CD4-positive, alpha-beta T cell treated with Interleukin-17A for 1 hour (primary cell): Measurements from ENCODE around the gene C16orf95.
"Not testable (repeated sequence)": the region's sequence is repeated elsewhere in the genome, so short reads cannot be mapped to it uniquely, and the experiment has no call there.

ENCODE experiments used
- DNase-seq: peaks from one replicate; pipeline ENCODE4 v3.0.0-alpha.2; 2020

C16orf95 gene

DNA sequence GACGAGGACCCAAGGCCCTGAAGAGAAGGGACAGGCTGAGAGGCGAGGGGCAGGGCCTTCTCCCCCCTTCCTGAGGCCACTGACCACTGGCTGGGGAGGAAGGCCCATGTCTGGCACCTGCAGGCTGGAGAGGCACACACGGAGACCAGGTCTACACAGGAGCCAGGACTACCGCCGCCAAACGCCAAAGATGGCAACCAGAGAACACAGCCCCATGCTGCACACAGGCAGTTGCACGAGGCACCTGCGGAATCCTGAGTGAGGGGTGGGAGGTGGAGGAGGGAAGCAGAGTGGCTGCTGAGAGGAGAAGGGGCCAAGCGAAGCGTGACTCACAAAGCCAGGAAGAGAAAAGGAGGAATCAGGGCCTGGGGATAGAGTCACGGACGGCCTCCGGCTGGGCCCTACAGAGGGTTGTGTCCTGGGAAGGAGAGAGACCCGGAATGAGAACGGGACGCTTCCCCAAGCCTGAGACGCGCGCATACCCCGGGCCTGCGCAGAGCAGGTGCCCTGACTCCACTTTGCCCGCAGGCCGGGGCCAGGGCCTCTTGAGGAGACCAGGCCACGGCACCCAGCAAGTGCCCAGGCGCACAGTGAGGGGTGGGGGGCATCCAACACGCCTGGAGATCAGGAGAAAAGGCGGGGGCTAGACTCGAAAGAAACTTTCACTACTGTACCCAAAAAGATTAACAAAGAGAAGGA is 28.7 kb upstream of the C16orf95 start:
- DNase-seq, result no peak

- peak; percentile 68 for DNase-seq
These were observed 27.9 kb upstream of the C16orf95 start for GRCh38 chr16:87344931-87345631.

GRCh38 chr16:87344165-87344930 is 27.2 kb upstream of the C16orf95 start:
- no peak for DNase-seq

- no peak for DNase-seq
These were observed 26.5 kb upstream of the C16orf95 start for GRCh38 chr16:87343753-87344050.

GRCh38 chr16:87342978-87343752 is 26.0 kb upstream of the C16orf95 start:
- no peak for DNase-seq

DNA sequence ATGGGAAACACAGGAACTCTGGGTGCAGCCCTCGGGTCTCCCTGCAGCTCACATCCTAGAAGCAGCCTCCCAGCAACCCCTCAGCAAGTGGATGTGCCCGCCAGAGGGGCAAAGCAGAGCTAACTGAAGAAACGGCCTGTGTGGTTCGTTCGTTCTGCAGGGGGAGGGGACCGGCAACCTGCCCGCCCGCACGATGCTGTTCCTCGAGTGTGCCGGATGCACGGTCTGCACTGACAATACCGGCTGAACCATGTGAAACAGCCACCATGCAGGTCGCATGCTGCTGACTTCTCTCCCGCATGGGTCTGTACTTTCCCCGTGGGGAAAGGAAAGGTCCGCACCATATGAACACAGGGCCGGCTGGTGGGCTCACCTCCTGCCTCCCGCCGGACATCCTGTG is 25.3 kb upstream of the C16orf95 start:
- DNase-seq, result no peak

DNA sequence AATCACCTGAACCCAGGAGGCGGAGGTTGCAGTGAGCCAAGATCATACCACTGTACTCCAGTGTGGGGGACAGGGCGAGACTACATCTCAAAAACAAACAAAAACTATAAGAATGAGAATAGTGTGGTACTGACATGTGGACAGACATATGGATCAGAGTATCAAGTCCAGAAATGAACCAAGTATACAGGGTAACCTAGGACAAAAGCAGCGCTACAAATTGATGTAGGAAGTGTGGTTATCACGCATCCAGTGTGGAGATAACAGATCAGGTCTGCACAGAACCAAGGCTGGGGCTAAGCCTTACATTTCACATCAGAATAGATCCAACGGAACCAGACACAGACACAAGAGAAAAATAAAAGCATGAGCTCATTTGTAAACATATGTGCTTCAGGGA is 23.0 kb upstream of the C16orf95 start:
- no peak for DNase-seq

DNA sequence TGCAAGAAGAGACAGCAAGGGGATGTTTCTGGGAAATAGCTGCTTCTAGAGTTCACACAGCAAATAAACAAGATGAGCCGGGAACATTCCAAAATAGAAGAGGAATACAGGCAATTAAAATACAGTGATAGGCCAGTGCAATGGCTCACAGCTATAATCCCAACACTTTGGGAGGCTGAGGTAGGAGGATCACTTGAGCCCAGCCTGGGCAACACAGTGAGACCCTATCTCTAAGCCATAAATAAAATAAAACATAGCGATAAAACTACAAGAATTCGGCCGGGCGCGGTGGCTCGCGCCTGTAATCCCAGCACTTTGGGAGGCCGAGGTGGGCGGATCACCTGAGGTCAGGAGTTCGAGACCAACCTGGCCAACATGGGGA is 22.5 kb upstream of the C16orf95 start:
- DNase-seq, result not testable (repeated sequence)

DNA sequence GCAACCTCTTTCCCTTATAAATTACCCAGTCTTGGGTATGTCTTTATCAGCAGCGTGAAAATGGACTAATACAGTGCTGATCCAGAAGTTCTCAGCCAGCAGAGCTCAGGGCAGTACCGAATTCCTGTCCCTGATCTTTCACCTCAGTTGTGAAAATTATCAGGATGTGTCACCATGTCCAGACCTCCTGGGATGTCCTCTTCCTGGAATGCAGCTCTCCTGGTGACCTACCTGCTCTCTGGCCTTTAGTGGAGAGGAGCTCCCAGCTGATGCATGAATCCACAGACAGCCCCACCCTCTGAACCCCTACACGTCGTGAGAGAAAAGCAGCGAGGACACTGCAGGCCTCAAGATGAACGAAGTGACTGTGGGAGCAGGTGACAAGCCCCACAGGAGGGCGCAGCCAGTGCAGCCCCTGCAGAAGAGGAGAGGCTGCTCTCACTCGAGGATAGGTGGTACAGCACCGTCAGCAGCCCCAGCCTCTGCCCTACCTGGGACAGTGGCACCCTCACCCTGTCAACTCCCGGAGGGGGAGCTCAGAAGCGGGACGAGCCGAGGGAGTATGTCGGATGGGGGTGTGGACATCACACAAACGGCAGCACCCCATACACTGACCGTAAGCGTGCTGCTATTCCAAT is 22.0 kb upstream of the C16orf95 start:
- no peak for DNase-seq

GRCh38 chr16:87338155-87338765 is 21.1 kb upstream of the C16orf95 start:
- DNase-seq, result no peak

DNA sequence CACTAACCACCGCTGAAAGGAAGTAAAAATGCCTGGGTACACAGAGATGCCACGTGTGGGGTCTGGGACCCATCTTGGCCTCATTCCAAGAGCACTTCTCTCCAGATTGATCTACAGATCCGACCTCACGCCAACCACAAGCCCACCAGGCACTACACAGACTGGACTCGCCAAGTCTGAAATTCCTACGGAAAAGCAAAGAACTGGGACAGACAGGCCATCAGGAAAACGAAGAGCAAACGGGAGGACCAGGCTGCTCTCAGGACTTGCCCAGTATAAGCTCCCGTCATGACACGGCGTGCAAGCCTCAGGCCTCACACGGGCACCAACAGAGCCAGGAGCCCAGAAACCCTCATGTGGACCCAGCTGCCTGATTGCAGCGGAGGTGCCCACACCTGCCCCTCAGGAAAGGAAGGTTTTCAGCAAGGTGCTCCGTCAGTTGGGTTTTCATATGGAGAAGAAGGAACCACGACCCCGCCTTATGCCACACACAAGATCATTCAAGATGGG is 20.1 kb upstream of the C16orf95 start:
- no peak for DNase-seq

DNA sequence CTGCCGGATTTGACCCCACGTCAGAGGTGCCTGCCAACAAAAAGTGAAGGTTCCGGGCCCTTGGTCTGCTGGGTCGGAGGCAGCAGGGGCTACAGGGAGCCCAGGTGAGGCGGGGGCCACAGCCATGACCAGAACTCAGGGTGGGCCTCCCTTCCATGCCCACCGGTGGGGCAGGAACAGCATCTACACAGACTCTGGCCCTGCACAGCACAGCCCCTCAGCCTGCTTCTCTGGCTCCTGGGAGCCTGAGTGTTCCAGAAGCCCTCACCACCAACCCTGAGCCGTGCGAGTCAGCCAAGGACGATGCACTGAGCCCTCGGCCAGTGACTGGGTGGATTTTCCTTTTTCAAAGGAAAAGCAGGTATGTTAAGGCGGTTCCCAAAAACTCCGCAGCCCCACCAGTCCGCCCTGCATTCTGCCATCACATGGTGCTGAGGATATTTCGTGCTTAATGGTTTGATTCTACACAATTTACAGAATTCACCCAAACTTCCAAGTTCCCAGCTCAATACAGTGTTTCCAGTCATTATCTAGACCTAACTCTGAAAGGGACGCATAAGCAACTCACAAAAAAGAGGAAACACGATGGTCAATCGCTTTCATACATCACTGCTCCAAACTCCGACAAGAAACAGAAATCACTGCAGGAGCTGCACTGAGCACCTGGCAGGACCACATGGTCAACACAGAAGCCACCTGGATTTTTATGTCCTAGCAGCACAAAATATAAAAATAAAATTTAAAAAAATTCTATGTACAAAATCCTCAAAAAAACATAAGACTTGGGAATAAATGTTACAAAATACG is 19.4 kb upstream of the C16orf95 start:
- DNase-seq, result no peak

DNA sequence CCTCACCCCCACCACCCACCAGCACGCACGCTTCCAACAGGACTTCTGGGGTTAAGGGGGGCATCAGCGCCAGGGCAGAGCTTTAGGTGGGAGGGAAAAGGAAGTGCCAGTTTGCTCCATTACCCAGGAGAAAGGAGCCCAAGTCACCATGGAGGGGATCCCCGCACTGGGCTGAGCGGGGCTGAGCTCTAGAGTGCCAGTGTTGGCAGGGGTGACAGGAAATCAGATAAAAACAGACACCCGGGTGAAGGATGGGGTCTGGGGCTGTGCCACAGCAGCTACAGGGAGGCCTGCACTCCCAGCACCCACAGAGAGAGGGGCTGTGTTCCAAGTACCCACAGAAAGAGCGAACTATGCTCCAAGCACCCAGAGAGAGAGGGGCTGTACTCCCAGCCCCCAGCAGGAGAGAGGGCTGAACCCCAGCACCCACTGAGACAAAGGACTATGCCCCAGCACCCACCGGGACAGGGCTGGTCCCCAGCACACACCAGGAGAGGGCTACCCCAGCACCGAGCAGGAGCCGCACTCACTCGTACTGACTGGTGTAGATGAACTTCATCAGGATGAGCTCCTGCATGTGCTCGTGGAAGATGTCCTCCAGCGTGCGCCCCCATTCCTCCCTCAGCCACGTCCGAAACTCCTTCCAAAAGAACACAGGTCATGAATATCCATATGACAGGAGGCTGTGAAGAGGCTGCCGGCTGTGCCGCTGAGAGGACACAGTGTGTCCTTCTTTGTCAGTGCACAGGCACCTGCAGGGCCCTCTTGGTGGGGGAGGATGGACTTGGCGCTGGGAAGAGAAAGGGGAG is 18.6 kb upstream of the C16orf95 start:
- no peak for DNase-seq

- DNase-seq, result no peak
These were observed 17.7 kb upstream of the C16orf95 start for GRCh38 chr16:87334651-87335624.

GRCh38 chr16:87333581-87334331 is 16.6 kb upstream of the C16orf95 start:
- no peak for DNase-seq

- DNase-seq, result no peak
These were observed 15.9 kb upstream of the C16orf95 start for GRCh38 chr16:87333101-87333500.

DNA sequence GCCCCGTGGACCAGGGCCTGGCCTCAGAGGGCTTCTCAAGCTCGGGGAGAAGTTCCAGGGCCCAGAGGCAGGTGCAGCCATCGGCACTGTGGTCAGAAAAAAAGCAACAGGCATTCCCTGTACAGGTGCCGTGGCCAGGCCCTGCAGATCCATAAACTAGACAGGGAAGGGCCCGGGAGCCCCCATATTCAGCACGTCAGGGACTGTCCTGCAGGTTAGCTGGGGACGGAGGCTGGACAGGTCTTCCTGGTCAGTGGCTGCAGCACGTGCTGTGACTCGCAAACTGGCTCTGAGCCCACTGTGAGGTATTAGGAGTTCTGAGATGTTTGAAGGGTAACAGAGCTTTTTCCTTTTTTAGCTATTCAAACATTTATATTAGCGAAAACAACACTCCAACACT is 15.0 kb upstream of the C16orf95 start:
- no peak for DNase-seq

DNA sequence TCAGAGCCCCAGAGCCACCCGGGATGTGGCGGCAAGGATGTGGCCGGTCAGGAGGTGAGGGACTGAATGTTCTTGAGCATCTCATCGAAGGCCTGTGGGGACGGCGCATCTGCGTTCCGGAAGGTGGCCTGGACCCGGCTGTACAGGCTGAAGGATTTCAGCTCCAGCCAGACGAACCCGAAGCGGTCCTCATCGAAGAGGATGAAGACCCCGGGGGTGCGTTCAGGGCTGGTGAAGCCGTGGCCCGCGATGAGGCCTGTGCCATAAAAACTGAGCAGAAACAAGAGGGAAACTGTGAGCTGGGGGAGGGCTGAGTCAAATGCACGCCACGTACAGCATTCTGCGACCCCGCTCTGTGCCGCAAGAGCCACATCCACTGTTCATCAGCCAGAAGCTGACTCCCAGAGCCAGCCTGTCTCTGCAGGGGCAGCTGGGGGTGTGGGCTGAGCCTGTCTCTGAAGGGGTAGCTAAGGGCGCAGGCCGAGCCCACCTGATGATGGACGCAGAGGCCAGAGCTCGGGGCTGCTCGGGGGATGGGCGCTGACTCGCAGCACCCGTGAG is 14.1 kb upstream of the C16orf95 start:
- DNase-seq, result no peak
